IPS-18c (cell line): Measurements from ENCODE around the gene RRP1.

Experiments used
- H3K4me3 ChIP-seq: 2 replicates; pipeline ENCODE4 v1.7.0; 2013; ENCODE audit warnings: low read depth, mild to moderate bottlenecking, low read length, moderate library complexity; ENCODE audit not compliant: insufficient read depth
- H3K9me3 ChIP-seq: one replicate; pipeline ENCODE4 v1.6.1; 2013; ENCODE audit warnings: mild to moderate bottlenecking, low read length, moderate library complexity; ENCODE audit not compliant: control insufficient read depth, insufficient read depth

RRP1 gene

DNA sequence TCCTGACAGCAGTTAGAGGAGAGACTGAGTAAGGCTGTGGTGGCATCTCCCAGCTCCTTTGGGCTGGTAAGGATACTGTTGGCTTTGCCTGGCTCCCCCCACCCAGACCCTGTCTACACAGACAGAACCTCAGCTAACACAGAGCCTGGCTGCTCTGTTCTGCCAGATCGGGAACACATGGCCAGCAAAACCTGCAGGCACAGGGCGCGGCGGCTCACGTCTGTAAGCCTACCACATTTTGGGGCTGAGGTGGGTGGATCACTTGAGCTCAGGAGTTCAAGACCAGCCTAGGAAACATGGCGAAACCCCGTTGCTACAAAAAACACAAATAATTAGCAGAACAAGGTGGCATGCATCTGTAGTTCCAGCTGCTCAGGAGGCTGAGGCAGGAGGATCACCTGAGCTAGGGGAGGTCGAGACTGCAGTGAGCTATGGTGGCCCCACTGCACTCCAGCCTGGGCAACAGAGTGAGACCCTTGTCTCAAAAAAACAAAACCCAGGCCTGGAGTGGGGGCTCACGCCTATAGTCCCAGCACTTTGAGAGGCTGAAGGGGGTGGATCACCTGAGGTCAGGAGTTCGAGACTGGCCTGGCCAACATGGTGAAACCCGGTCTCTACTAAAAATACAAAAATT is 19.9 kb upstream of the RRP1 start:
- no peak overlapping the region for H3K4me3 ChIP-seq
- H3K9me3 ChIP-seq, result no peaks in the 10 kb centered on the region

DNA sequence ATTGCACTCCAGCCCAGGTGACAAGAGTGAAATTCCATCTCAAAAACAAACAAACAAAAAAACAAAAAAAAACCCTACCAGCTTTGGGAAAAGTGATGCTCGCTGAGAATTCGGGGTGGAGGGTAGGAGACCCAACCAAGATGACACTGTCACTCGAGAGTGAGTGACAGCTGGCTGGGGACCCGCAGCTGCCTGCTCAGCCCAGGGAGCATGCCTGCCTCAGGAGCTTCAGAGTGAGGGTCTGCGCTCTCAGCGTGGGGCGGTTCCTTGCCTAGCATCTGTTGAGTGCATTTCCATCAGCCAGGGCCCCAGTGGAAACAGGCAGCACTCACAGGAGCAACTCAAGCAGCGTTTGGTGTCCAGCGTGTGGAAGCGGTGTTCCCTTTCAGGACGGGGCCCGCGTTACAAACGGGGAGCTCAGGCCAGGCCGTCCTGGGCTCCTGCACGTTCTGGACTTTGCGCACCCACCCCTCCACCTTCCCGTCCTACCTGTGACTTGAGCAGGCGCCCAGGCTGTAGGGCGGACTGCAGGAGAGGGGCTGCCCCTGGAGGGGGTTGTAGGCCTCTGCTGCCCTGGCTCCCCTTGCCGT is 19.2 kb upstream of the RRP1 start:
- Histone ChIP-seq H3K4me3 (no peak overlapping the region), H3K9me3 (no peaks in the 10 kb centered on the region)

DNA sequence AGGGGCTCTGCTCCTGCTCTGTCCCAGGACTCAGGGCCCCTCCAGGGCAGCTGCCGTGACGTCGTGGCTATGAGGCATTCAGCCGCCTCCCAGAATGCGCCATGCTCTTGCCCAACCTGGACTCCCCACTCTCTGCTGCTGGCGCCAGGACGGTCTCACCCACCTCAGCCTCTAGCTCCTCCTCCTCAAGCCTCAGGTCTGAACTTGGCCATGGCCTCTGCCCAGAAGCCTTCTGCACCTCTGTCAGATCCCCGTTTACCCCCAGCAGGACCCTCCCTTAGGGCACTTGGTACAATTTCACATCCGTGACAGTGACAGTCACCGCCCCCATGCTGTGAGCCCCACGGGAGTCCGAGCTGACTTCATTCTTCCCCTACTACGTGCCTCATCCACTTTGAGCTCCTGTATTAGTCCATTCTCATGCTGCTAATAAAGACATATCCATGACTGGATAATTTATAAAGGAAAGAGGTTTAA is 18.1 kb upstream of the RRP1 start:
- Histone ChIP-seq H3K4me3 (no peak overlapping the region), H3K9me3 (no peaks in the 10 kb centered on the region)

DNA sequence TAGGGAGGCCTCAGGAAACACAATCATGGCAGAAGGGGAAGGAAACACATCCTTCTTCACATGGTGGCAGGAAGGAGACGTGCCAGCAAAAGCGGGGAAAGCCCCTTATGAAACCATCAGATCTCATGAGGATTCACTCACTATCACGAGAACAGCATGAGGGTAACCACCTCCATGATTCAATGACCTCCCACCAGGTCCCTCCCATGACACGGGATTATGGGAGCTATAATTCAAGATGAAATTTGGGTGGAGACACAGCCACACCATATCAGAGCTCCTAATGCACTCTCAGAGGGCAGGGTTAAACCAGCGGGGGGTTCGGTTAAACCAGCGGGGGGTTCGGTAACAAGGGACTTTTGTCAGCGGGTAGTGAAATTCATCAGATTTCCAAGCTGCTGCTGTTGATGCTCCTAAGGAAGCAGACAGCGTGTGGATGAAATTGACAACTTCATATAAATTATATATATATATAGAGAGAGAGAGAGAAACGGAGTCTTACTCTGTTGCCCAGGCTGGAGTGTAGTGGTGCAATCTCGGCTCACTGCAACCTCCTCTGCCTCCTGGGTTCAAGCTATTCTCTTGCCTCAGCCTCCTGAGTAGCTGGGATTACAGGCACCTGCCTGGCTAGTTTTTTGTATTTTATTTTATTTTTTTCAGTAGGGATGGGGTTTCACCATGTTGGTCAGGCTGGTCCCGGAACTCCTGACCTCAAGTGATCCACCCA is 17.5 kb upstream of the RRP1 start:
- no peaks in the 10 kb centered on the region for H3K9me3 ChIP-seq
- H3K4me3 ChIP-seq, result no peak overlapping the region

DNA sequence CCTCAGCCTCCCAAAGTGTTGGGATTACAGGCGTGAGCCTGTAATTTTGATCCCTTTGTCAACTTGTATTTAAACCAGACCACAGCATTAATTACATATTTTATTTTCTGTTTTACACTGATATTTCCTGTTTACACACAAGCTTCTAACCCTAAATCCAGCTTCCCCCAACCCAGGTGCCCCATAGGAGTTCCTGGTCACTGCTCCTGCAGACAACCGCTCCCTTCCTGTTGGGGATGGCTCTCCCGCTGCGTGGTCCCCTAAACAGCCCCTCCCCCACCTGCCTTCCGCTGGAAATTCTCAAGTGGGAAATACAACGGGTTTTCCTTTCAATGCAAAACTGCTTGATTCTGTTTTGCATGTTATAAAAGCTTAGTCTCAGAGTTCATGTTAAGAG is 17.0 kb upstream of the RRP1 start:
- Histone ChIP-seq H3K4me3 (no peak overlapping the region), H3K9me3 (no peaks in the 10 kb centered on the region)

DNA sequence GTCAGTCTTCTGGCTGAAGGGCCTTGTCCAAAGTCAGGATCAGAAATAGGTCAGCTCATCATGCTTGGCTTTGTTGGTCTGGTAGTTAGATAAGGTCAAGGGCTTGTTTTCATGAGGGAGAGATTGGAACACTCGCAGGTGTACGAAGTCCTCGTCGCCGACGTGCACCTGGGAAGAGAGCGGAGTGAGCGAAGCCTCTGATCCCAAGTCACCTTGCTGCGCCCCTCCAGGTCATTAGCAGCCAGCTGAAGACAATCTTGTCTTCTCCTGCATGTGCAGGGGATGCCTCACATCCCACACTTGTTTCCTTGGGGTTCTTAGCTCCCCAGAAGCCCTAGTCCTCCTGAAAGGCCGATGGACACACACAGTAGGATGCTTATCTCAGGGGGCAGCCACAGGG is 15.2 kb upstream of the RRP1 start:
- H3K9me3 ChIP-seq, result no peaks in the 10 kb centered on the region
- no peak overlapping the region for H3K4me3 ChIP-seq

DNA sequence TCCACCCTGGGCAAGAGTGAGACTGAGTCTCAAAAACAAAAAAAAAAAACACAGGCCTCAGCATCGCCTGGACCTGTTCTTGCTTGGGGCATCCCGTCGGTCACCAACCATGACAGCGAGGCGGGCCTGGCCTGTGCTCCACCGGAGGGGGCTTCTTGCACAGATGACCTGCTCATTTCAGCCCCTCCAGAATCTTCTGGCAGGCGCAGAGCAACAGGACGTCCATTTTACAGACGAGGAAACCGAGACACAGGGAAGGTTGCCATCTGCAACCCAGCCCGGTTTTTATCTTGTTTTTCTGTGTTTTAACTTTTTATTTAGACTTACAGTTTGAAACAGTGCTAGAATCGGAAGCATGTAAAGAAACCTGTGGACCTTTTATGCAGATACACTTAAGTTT is 14.2 kb upstream of the RRP1 start:
- Histone ChIP-seq H3K9me3 (no peaks in the 10 kb centered on the region), H3K4me3 (peak overlapping the region; percentile 82)

DNA sequence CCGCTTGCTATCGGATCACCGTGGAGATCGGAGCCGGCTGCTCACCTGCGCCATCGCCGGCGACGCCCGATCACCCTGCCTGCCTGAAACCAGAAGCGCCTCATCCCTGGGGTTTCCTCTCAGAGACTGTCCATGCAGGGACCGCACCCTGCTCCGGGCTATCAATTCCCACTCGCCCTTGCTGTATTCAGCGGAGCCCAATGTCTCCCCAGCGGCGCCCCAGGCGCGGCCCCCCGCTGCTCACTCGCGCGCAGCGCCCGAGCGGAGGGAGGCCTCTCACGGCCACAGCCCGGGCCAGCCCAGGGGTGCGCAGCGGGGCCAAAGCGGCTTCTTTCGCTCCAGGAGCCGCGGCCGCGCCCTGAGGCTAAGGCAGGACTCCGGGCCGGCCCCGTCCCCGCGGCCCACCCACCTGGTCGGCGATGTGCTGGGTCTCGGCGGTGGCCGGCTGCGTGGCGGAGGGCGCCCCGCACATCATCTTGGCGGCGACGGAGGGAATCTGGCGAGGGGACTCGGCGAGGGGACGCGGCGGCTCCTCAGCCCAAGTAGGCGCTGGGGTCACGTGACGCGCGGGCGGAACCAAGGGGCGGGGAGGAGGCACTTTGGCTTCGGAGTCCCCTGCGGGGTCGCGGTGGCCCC is 13.5 kb upstream of the RRP1 start, which contains the start of gene CSTB:
CSTB (minus strand) TSS at position 514 of the 636 bp plus-strand sequence; CDS start at position 475, 39 bp downstream.
- H3K4me3 ChIP-seq, result peak within 1 kb of the TSS; percentile 82
- no peaks in the 10 kb centered on the region for H3K9me3 ChIP-seq

DNA sequence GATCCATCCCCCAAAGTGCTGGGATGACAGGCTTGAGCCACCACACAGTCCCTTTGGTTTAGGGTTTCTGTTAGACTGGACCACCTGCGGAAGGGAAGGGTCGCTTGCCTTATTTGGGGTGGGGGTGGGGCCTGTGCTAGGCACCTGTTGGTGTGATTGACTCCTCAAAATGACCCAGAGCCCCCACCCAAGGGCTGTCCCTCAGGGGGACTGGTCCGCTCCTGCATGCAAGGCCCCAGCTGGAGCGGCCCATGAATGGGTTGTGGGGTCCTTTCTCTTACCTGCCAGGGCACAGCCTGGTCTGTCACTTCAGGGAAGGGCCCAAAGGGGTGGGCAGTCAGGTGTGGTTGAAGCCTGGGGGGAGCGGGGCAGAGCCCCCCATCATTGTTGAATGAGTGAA is 11.4 kb upstream of the RRP1 start:
- no peak overlapping the region for H3K4me3 ChIP-seq
- H3K9me3 ChIP-seq, result no peaks in the 10 kb centered on the region

DNA sequence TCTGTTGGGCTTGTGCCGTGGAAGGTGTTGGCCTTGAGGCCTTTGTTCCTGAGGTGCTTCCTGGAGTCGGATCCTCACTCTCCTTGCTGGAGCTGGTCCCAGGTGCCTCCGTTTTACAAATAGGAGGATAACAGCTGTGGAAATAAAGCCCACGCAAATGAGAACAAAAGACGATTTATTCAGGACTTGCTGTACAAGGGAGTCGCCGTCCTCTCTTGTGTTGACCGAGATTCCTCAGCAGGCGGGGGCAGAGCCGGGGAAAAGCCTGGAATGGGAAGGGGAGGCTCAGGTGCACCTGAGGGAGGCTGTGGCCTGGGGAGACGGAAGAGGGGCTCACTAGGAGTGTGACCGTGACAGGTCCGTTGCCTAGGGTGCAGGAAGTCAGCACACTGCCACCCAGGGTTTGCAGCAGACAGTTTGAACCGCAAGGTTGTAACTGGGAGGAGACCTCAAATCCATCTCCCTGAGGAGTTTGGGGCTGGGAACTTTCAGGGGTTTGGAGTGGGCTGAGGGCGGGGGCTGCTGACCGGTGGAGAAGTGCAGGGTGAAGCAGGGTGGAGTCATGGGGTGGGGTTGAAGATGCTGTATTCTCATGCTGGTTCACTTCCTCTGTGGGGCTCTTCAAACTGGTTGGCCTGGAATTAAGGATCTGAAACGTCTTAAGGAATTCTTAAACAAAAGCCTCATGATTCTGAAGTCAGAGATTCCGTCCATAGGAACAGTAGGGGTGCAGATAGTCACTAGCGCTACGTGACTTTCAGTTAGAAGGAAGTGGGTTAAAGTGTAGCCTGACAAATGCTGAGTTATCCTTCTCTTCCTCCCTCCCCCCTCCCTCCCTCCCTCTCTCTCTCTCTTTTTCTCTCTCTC is 10.7 kb upstream of the RRP1 start:
- Histone ChIP-seq H3K4me3 (no peak overlapping the region), H3K9me3 (no peaks in the 10 kb centered on the region)

DNA sequence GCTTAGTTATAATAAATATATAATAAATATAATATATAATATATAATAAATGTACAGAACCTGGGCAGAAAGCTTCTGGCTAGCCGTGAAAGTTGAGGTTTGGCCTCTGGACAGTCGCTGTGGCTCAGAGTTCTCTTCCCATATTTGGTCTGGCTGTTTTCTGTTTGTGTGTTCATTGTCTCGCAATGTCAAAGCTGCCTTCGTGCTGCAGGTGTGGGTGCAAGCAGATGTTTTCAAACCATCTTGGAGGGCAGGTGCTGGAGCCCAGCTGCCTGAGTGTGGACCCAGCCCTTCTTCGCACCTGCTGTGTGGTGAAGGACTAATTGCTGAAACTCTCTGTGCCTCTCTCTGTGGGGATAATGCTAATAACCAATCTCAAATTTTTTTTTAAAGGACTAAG is 9.7 kb upstream of the RRP1 start:
- no peak overlapping the region for H3K4me3 ChIP-seq

DNA sequence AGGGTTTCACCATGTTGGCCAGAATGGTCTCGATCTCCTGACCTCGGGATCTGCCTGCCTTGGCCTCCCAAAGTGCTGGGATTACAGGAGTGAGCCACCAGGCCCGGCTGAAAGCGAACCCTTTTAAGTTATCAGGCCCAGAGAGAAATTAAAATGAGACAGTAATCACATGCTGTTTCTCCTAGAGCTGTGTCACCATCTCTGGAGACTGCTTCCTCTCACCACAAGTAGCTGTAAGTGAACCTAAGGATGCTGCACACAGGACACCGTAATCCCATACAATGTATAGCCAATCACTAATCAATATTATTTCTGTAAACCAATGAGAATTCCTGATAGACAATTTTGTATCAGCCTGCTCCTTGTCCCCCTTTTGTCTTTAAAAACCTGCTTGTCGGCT is 7.5 kb upstream of the RRP1 start:
- no peak overlapping the region for H3K4me3 ChIP-seq
- H3K9me3 ChIP-seq, result no peaks in the 10 kb centered on the region

More for the DNA sequence above, 9.7 kb upstream of the RRP1 start:
- no peaks in the 10 kb centered on the region for H3K9me3 ChIP-seq

DNA sequence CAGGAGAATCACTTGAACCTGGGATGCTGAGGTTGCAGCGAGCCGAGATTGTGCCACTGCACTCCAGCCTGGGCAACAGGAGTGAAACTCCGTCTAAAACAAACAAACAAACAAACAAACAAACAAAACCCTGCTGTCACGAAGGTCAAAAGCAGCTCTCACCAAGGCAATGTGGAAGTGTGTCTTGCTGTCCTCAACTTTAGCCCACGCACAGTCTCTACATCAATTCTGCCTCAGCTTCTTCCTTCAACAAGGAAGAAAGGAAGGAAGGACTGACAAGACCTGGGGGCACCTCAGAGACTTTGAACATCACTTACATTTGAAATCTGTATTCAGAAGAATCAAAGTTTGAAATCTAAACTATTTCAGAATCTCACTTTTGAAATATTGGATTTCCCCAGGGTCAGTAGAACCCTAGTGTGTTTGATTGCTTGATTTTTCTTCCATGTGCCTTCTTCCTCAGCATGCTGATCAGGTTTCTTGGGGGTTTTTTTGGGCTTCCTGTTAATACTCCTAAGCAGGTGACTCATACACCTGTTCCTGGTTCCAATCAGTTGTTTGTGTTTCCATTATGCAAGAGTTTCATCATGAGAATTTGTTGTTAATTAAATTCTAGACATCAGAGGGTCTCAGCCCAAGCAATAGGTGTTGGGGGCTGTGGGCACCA is 6.8 kb upstream of the RRP1 start:
- H3K9me3 ChIP-seq, result no peaks in the 10 kb centered on the region
- H3K4me3 ChIP-seq, result no peak overlapping the region

DNA sequence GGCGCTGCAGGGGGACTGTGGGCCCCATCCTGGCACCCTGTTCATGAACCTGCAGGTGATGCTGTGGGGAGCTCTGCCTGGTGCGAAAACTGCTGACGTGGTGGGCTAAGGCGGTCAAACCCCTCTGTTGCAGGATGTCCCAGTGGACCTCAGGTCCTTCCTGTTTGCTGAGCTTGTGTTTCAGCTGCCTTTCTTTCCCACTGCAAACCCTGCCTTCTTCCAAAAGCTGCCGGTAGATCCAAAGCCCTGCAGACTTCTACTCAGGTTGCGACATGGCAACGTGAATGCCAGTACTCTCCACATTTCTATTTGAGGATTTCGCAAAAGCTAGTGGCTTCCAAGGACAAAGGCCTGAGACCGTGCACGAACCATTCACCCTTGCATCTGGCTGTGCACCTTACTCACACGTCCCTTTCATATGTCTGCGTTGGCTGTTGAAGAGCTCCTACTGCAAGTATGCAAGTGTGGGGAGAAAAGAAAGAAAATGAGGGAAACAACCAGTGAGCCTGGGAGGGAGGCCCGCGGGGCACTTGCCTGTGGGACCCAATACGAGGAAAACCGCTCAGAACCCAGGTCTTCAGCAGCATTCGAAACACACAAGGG is 6.2 kb upstream of the RRP1 start:
- Histone ChIP-seq H3K4me3 (no peak overlapping the region), H3K9me3 (no peaks in the 10 kb centered on the region)

DNA sequence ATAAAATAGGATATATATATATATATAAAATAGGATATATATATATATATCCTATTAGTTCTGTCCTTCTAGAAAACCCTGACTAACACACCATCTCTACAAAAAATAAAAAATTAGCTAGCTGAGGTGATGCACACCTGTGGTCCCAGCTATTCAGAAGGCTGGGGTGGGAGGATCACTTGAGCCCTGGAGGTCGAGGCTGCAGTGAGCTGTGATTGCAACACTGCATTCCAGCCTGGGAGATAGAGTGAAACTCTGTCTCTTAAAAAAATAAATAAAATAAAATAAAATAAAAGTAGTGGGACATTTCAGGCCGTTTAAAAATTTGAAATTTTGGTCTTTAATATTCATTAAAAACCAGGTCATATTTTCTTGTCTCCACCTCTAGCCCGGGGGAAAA is 4.2 kb upstream of the RRP1 start:
- no peaks in the 10 kb centered on the region for H3K9me3 ChIP-seq
- no peak overlapping the region for H3K4me3 ChIP-seq

DNA sequence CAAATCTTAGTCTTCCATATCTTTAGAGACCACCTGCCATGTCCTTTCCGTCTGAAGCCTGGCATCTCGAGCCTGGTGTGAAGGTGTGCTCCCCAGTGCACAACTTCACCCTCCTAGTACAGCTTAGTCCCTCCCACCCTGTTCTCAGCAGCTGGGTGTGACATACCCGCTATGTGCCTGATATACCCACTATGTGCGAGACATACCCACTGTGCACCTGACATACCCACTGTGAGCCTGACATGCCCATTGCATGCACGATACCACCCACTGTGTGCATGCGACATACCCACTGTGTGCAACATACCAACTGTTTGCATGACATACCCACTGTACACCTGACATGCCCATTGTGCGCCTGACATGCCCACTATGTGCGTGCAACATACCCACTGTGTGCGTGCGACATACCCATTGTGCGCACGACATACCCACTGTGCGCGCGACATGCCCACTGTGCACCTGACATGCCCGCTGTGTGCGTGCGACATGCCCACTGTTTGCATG is 3.0 kb upstream of the RRP1 start:
- Histone ChIP-seq H3K9me3 (no peaks in the 10 kb centered on the region), H3K4me3 (no peak overlapping the region)
